A673 (cell line): ENCODE measurements around the gene CREB5. TPM values are rescaled to one million over a fixed set of nuclear protein-coding genes. Genes with fewer than 3 reads are reported as not detected.

ENCODE experiments used
- BruUV-seq: library from RNA; stranded (reverse); fragments of 400-500 nt; replicated peaks from 2 replicates; lab custom pipeline; 2021; lab: Mats Ljungman, UMichigan
- CTCF ChIA-PET: fragments of 300-600 bp; sonication (Branson Sonifier 250); formaldehyde crosslinking; loops from one replicate; lab custom pipeline; 2022; ENCODE audit warnings: antibody characterized with exemption; lab: Charles Lee
- POLR2A ChIA-PET: fragments of 300-600 bp; sonication (Branson Sonifier 250); formaldehyde crosslinking; loops from one replicate; lab custom pipeline; 2022; ENCODE audit warnings: antibody characterized with exemption; ENCODE audit not compliant: low non-redundant PET; lab: Charles Lee
- DNase-seq: peaks from one replicate; pipeline ENCODE4 v3.0.0-alpha.2; 2015; ENCODE audit warnings: low spot score
- H3K27ac ChIP-seq: fragments of 200-600 bp; sonication (generic); 2 replicates; pipeline ENCODE4 v1.5.1; 2016; ENCODE audit warnings: mixed run types, low read depth, mild to moderate bottlenecking, mixed read lengths, antibody characterized with exemption, low read length; ENCODE audit not compliant: poor library complexity, severe bottlenecking
- H3K27me3 ChIP-seq: fragments of 200-600 bp; sonication (generic); replicated peaks from 2 replicates; pipeline ENCODE4 v1.6.1; 2017; ENCODE audit warnings: mixed run types, low read depth, mild to moderate bottlenecking, mixed read lengths, antibody characterized with exemption, low read length; ENCODE audit not compliant: insufficient read depth, poor library complexity
- H3K36me3 ChIP-seq: fragments of 200-600 bp; sonication (generic); 2 replicates; pipeline ENCODE4 v1.6.1; 2016; ENCODE audit warnings: mixed run types, mild to moderate bottlenecking, mixed read lengths, antibody characterized with exemption, low read length; ENCODE audit not compliant: insufficient read depth, poor library complexity, severe bottlenecking
- H3K4me1 ChIP-seq: fragments of 200-600 bp; sonication (generic); 2 replicates; pipeline ENCODE4 v1.6.1; 2017; ENCODE audit warnings: mixed run types, mild to moderate bottlenecking, mixed read lengths, antibody characterized with exemption, low read length; ENCODE audit not compliant: insufficient read depth, poor library complexity, severe bottlenecking
- H3K4me3 ChIP-seq: fragments of 200-600 bp; sonication (generic); 2 replicates; pipeline ENCODE4 v1.5.1; 2016; ENCODE audit warnings: low read depth, mixed run types, mild to moderate bottlenecking, mixed read lengths, low read length; ENCODE audit not compliant: poor library complexity, severe bottlenecking
- H3K9me3 ChIP-seq: fragments of 200-600 bp; sonication (generic); 2 replicates; pipeline ENCODE4 v1.6.1; 2016; ENCODE audit warnings: mixed run types, low read depth, mild to moderate bottlenecking, mixed read lengths, antibody characterized with exemption, low read length; ENCODE audit not compliant: poor library complexity, severe bottlenecking
- EZH2 ChIP-seq: fragments of 200-600 bp; sonication (generic); IDR thresholded peaks from 2 replicates; pipeline ENCODE4 v1.6.1; 2017; ENCODE audit warnings: borderline replicate concordance, low read depth, mild to moderate bottlenecking, mixed read lengths, antibody characterized with exemption, low read length; ENCODE audit not compliant: poor library complexity, severe bottlenecking
- intact Hi-C: fragments of 100-400 bp; cut with micrococcal nuclease; formaldehyde crosslinking; loops from one replicate; pipeline ENCODE4 v1.10.0; 2022; ENCODE audit not compliant: unreplicated experiment
- total RNA-seq: library from RNA; stranded (reverse); gene quantifications from 2 replicates; pipeline ENCODE4 v1.2.3, GENCODE V29; 2021
- TF ChIP-seq, protein P1 (sequence below): fragments of 300-800, 200-600 bp; sonication (generic); conservative IDR thresholded peaks from 2 replicates; pipeline ENCODE4 v1.5.1; 2017; ENCODE audit warnings: low read depth, mild to moderate bottlenecking, antibody characterized with exemption, low read length, moderate library complexity, mixed read lengths

The CREB5 gene
- total RNA-seq, 1 experiment from 2014 or later, result 10.3 TPM

DNA sequence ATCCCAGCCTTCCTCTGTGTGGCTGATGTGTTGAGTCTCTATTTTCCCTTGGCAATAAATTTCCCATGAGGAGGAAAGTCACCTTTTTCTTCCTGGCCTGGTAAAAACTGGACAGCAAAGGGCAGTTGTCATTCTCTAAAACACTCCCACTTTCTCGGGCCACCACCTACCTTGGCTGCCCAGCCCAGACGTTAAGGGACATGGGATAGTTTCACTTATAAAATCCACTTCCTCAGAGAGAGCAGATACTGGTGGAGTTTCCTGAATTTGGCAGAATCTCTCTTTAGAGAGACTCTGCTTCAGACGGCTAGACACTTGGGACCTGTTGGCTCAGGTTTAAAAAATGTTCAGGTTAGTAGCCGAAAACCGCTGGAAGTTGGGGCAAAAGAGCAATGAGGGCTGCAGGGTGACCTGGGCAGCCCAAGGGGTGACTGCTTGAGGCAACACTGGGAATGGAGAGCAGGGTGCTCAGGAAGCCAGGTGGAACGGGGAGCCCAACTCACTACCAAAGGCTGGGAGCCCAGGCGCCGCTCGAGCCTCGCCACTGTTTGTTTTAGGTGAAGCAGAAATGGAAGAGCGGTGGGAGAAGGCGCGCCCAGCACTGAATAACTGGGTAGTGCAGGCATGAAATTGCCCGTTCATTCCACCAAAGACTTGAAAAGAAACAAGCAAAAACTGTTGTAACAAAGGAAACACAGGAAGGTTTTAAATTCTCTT lies 359.7 kb downstream of the CREB5 start:
- TF ChIP-seq EZH2, result no peak
- TF ChIP-seq, protein P1, sequence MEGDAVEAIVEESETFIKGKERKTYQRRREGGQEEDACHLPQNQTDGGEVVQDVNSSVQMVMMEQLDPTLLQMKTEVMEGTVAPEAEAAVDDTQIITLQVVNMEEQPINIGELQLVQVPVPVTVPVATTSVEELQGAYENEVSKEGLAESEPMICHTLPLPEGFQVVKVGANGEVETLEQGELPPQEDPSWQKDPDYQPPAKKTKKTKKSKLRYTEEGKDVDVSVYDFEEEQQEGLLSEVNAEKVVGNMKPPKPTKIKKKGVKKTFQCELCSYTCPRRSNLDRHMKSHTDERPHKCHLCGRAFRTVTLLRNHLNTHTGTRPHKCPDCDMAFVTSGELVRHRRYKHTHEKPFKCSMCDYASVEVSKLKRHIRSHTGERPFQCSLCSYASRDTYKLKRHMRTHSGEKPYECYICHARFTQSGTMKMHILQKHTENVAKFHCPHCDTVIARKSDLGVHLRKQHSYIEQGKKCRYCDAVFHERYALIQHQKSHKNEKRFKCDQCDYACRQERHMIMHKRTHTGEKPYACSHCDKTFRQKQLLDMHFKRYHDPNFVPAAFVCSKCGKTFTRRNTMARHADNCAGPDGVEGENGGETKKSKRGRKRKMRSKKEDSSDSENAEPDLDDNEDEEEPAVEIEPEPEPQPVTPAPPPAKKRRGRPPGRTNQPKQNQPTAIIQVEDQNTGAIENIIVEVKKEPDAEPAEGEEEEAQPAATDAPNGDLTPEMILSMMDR, result no peak
- no peak overlapping the region for H3K4me3 ChIP-seq
- CTCF ChIA-PET, result no interaction called here
- DNase-seq, result no peak
- intact Hi-C loops, result no loop called here
- H3K36me3 ChIP-seq, result no peaks in the 10 kb centered on the region
- H3K4me1 ChIP-seq, result peaks cover 5% of the 10 kb centered on the region
- H3K27ac ChIP-seq, result no peak overlapping the region
- H3K9me3 ChIP-seq, result no peaks in the 10 kb centered on the region
- BruUV-seq, result no TSS peak
- POLR2A ChIA-PET, result no interaction called here
- H3K27me3 ChIP-seq, result no peaks in the 10 kb centered on the region

DNA sequence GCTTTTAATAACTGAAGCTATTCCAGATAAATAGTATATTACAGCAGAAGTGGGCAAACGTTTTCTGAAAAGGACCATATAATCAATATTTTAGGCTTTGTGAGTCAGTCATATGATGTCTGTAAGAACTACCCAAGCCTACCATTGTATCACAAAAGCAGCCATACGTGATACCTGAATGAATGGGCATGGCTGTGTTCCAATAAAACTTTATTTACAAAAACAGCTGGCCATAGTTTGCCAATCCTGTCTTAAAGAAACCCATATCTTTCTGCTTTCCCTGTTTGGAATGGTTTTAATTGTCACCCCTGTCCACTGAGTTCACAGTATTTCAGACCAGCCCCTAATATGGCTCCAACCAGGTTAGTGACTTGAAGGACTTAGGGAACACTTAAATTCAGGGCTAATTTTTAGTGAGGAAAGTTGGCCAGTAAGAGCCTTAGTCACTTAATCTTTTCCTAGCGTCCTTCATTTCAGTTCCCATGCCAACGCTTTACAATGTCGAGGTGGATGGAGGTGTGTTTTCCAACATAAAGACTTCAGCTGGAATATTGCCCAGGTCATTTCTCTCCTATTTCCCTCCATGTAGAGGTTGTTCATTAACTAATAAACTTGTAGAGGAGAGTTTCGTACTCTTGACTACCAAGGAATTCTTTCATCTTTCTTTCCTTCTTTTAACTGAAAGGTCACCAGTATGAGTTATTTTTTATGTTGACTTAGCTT lies 361.3 kb downstream of the CREB5 start:
- Histone ChIP-seq H3K4me1 (peaks cover 5% of the 10 kb centered on the region), H3K36me3 (no peaks in the 10 kb centered on the region), H3K27me3 (no peaks in the 10 kb centered on the region), H3K27ac (no peak overlapping the region), H3K9me3 (no peaks in the 10 kb centered on the region), H3K4me3 (no peak overlapping the region)
- no peak for DNase-seq
- ChIA-PET CTCF (no interaction called here), POLR2A (no interaction called here)
- BruUV-seq, result no TSS peak
- TF ChIP-seq, protein P1, result no peak
- no peak for TF ChIP-seq EZH2
- intact Hi-C loops, result no loop called here

DNA sequence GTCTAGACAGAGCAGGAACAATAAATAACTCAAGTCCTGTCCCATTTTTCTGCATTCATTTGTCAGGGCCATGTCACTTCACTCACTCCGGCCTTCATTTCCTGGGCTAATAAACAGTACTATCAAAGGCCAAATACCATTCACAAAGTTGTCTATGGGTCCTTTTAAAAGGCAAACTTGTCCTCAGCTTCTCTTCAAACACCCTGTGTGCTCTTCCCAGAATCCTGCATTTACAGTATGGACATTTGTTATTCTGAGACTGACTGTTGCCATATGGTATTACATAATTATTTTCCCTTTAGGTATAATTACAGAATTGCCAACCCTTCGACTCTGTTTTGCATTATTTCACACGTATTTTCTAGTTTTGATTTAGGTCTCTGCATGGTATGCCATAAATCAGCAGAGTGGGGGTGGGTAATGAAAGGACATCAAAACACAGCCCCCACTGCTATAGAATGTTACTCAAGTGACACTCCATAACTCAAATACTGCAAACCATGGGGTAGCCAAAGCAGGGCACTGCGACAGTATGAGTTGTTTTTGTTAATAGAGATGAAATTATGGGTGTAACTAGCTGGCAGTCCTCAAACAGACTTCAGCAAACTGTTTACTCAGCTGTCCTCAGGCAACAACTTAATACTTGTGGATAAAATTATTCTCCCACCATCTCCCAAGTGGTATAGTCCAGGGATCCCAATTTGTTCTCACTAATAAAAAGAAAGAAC lies 362.1 kb downstream of the CREB5 start:
- H3K27me3 ChIP-seq, result no peaks in the 10 kb centered on the region
- intact Hi-C loops, result no loop called here
- DNase-seq, result no peak
- ChIA-PET CTCF (no interaction called here), POLR2A (no interaction called here)
- no TSS peak for BruUV-seq
- no peaks in the 10 kb centered on the region for H3K36me3 ChIP-seq
- H3K27ac ChIP-seq, result no peak overlapping the region
- H3K9me3 ChIP-seq, result no peaks in the 10 kb centered on the region
- TF ChIP-seq, protein P1, result no peak
- no peak for TF ChIP-seq EZH2
- H3K4me3 ChIP-seq, result no peak overlapping the region
- no peaks in the 10 kb centered on the region for H3K4me1 ChIP-seq
